ENCODE results near the gene PRR16.

DNA sequence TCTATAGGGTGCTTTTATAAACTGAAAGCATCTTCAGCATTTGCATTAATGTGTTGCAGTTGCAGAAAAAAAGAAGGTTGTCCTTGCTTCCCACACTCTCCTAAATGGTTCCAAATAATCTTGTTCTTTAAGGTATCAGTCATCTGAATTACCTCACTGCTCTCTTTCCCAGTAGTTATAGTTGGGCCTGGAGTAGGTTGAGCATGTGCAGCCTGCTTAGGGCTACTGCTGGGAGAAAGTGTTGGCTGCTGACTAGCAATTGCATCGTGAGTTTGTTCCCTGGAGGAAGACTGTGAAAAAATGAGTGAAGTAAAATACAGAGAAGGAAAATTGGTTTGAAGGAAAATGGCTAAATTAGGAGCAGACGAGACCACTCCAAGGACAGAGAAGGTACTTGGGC, 74.5 kb downstream of the PRR16 start:
- no peak for TF ChIP-seq NFRKB (IDR thresholded peaks at IDR 0.05)
- TF ChIP-seq ELF4 (IDR thresholded peaks at IDR 0.05): no peak
- TF ChIP-seq TARDBP (IDR thresholded peaks at IDR 0.05): no peak
- no peak for TF ChIP-seq LEF1 (IDR thresholded peaks at IDR 0.05; ENCODE audit: borderline replicate concordance)
- TF ChIP-seq ZNF384 (IDR thresholded peaks at IDR 0.05): no peak
- TF ChIP-seq, protein P1, sequence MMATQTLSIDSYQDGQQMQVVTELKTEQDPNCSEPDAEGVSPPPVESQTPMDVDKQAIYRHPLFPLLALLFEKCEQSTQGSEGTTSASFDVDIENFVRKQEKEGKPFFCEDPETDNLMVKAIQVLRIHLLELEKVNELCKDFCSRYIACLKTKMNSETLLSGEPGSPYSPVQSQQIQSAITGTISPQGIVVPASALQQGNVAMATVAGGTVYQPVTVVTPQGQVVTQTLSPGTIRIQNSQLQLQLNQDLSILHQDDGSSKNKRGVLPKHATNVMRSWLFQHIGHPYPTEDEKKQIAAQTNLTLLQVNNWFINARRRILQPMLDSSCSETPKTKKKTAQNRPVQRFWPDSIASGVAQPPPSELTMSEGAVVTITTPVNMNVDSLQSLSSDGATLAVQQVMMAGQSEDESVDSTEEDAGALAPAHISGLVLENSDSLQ (IDR thresholded peaks at IDR 0.05): no peak
- no peak for TF ChIP-seq FOXM1 (IDR thresholded peaks at IDR 0.05; ENCODE audit: borderline replicate concordance)
- no peak for TF ChIP-seq FOXA1 (IDR thresholded peaks at IDR 0.05)
- TF ChIP-seq BHLHE40 (IDR thresholded peaks at IDR 0.05; ENCODE audit: borderline replicate concordance): no peak
- TF ChIP-seq L3MBTL2 (conservative IDR thresholded peaks at IDR 0.05): no peak
- TF ChIP-seq SUZ12 (IDR thresholded peaks at IDR 0.05): no peak
- no peak for TF ChIP-seq SP1 (IDR thresholded peaks at IDR 0.05)
- TF ChIP-seq HDGF (IDR thresholded peaks at IDR 0.05; ENCODE audit: borderline replicate concordance): no peak
- no peak for TF ChIP-seq CTBP1 (IDR thresholded peaks at IDR 0.05; ENCODE audit: borderline replicate concordance)

Measured in HEK293T (cell line).